Body of pancreas (tissue), 4 donors: Measurements from ENCODE around the gene CBL. TPM values are rescaled to one million over a fixed set of nuclear protein-coding genes. Genes with fewer than 3 reads are reported as not detected.

Experiments used
- ATAC-seq: fragments of 150-250 bp; one replicate; pipeline ENCODE4 v1.9.1; 2016
- DNase-seq, 4 donors: peaks; one replicate each; pipeline ENCODE4 v3.0.0-alpha.2; 2019
- H3K27ac ChIP-seq, 4 donors: fragments of 200-600 bp; sonication (generic); 1 replicate in 3 of 4; 2 replicates in 1 of 4; pipeline versions ENCODE4 v1.5.1 to v1.6.1; 2016 to 2019; ENCODE audit warnings: mild to moderate bottlenecking in 1 of 4, mixed read lengths in 1 of 4, moderate library complexity in 1 of 4
- H3K27me3 ChIP-seq, 2 donors: fragments of 200-600 bp; sonication (generic); one replicate each; pipeline ENCODE4 v1.6.0; 2016; ENCODE audit warnings: mild to moderate bottlenecking in 1 of 2
- H3K36me3 ChIP-seq, 2 donors: fragments of 200-600 bp; sonication (generic); replicated peaks in 1 of 2; 2 replicates each; pipeline ENCODE4 v1.5.1; 2016; ENCODE audit warnings: low read depth in 2 of 2; ENCODE audit not compliant: insufficient read depth in 1 of 2
- H3K4me1 ChIP-seq: fragments of 200-600 bp; sonication (generic); one replicate; pipeline ENCODE4 v1.6.0; 2016
- H3K4me3 ChIP-seq, 2 donors: fragments of 200-600 bp; sonication (generic); 1 replicate in 1 of 2; 2 replicates in 1 of 2; pipeline ENCODE4 v1.5.1; 2016 to 2019
- H3K9me3 ChIP-seq, 3 donors: fragments of 200-600 bp; sonication (generic); 1 replicate in 2 of 3; 2 replicates in 1 of 3; pipeline ENCODE4 v1.5.1; 2016
- POLR2A ChIP-seq, 3 donors: fragments of 450-650 bp; IDR thresholded peaks; one replicate each; pipeline ENCODE4 v1.6.1; 2016; ENCODE audit warnings: antibody characterized with exemption in 3 of 3, mild to moderate bottlenecking in 2 of 3
- WGBS, 2 donors: methylation state at CpG; one replicate each; pipeline ENCODE4 v1.1.5; 2017; 5-methylcytosine and 5-hydroxymethylcytosine counted together
- intact Hi-C: fragments of 100-400 bp; cut with DNase I; formaldehyde crosslinking; loops from one replicate; pipeline ENCODE4 v1.15.1; 2023
- total RNA-seq, 2 donors: library from RNA; depleted of rRNA; stranded (reverse); fragments of >200 nt; gene quantifications; one replicate each; pipeline ENCODE4 v1.1.0, GENCODE V29; 2016
- TF ChIP-seq, protein P1 (sequence below), 7 experiments: fragments of 450-650 bp in 4 of 7; fragments of 200-600 bp in 3 of 7; sonication (generic) in 3 of 7; IDR thresholded peaks; one replicate each; pipeline ENCODE4 v1.5.1; 2016 to 2019; ENCODE audit warnings: antibody characterized with exemption in 7 of 7

Gene CBL
- total RNA-seq, 2 donors from 2014 or later = 3.0 to 6.5 TPM

DNA sequence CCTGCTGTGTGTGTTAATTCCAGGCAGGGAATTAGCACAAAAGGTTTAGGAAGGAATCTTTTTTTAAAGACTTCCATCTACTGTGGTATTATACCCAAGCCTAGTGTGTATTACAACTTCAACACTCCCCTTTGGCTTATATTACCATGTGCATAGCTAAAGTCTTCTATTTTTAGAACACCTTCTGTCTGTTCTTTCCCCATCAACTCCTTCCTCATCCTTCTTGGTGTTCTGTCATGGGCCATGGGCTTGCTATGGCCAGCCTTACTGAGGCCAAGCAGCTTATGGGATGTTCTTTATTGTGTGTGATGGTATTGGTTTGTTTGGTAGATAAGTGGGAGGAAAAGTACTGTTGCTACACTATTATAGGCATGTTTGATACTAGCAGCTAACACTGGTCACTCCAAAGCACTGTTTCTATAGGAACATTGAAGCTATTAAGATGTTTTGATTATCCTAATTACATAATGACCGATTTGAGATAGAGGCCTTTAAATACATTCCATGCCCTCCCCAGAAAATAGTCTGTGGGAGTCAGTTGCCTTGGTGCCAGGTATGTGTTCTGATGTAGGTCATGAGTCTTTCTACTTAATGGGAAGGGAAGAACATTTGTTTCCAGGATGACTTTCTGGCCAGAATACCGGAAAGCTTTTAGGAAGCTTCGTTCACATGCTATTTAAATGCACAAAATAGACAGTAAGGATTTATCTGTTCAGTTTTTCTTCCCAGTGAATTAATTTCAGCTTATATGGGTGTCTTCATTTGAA, 94.2 kb downstream of the CBL start:
- intact Hi-C loops = no loop called here

DNA sequence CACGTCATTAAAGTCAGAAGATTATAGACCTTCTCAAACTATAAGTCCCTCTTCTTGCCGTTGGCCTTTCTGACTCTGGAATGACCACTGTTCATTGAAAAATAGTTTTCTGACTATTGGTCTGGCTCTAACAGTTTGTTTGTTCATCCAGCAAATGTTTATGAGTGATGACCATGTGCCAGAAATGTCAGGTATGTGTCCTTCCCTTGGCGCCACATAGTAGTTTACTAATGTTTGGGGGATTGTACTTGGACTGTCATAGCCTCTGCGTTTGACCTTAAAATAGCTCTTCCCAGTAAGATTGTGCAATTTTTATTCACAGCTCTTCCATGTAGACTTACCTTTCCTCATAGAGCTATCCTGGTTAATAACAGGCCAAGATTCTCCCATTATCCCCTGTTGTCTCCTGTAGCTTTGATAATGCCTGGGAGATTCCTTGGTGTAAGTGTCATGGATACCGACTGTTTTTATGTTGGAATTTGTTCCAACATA, 97.1 kb downstream of the CBL start:
- DNase-seq (no peak), ATAC-seq (no peak)
- H3K27ac ChIP-seq = no peak overlapping the region
- H3K27me3 ChIP-seq = no peaks in the 10 kb centered on the region
- intact Hi-C loops = no loop called here
- no peak for TF ChIP-seq POLR2A (IDR thresholded peaks at IDR 0.05)
- TF ChIP-seq, protein P1, sequence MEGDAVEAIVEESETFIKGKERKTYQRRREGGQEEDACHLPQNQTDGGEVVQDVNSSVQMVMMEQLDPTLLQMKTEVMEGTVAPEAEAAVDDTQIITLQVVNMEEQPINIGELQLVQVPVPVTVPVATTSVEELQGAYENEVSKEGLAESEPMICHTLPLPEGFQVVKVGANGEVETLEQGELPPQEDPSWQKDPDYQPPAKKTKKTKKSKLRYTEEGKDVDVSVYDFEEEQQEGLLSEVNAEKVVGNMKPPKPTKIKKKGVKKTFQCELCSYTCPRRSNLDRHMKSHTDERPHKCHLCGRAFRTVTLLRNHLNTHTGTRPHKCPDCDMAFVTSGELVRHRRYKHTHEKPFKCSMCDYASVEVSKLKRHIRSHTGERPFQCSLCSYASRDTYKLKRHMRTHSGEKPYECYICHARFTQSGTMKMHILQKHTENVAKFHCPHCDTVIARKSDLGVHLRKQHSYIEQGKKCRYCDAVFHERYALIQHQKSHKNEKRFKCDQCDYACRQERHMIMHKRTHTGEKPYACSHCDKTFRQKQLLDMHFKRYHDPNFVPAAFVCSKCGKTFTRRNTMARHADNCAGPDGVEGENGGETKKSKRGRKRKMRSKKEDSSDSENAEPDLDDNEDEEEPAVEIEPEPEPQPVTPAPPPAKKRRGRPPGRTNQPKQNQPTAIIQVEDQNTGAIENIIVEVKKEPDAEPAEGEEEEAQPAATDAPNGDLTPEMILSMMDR (IDR thresholded peaks at IDR 0.05) = no peak
- H3K4me1 ChIP-seq = peaks cover 2% of the 10 kb centered on the region
- WGBS, 2 donors = 88 to 90% methylated on average over 5 of the region's 5 CpGs
- H3K36me3 ChIP-seq = peaks cover 0 to 2% of the 10 kb centered on the region in 2 donors
- no peaks in the 10 kb centered on the region for H3K9me3 ChIP-seq
- H3K4me3 ChIP-seq = no peak overlapping the region

More for the DNA sequence above, 94.2 kb downstream of the CBL start:
- no peaks in the 10 kb centered on the region for H3K9me3 ChIP-seq
- TF ChIP-seq, protein P1 (IDR thresholded peaks at IDR 0.05) = no peak
- TF ChIP-seq POLR2A (IDR thresholded peaks at IDR 0.05) = no peak
- ATAC-seq = no peak
- DNase-seq = no peak
- peaks cover 7% of the 10 kb centered on the region for H3K4me1 ChIP-seq
- no peak overlapping the region for H3K4me3 ChIP-seq
- peaks cover 0 to 6% of the 10 kb centered on the region in 2 donors for H3K36me3 ChIP-seq
- no peak overlapping the region for H3K27ac ChIP-seq
- no peaks in the 10 kb centered on the region for H3K27me3 ChIP-seq
- 77 to 81% methylated on average over 3 of the region's 3 CpGs for WGBS, 2 donors

DNA sequence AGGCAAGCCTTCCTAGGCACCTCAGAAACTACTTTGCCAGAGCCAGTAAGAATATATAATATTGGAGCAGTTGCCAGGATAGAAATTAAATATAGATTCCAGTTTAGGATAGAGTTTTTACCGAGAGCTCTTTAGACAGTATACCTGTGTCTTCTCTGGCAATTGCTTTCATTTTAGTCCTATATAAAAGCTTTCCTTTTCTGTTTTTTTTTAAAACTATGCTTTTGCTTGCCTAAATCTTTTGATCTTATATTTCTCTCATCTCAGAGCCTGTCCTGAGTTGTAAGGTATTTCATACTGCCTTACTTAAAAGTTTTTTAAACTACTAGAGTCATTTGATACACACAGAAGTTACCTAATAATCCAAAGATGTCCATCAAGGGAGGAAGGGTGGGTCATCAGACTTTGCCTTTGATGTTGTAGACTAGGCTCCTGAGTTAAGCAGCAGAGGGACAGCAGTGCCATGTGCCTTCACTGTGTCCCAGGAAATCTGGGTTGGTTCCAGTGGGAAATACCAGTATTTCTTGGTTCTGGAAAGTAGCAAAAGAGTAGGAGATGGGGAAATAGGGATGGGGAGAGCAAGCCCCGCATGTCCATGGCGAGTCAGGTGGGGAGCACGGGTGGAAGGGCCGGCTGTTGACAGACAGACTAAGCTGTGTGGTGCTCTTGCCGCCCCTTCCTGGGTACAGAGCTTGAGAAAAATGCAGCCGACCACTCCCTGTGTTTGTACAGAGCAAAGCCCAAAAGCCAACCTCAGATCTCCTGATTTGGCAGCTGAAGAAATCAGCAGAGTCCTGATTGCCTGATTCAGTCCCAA, 99.6 kb downstream of the CBL start:
- 90 to 94% methylated on average over 7 of the region's 7 CpGs for WGBS, 2 donors
- ATAC-seq = no peak
- no peaks in the 10 kb centered on the region for H3K4me1 ChIP-seq

DNA sequence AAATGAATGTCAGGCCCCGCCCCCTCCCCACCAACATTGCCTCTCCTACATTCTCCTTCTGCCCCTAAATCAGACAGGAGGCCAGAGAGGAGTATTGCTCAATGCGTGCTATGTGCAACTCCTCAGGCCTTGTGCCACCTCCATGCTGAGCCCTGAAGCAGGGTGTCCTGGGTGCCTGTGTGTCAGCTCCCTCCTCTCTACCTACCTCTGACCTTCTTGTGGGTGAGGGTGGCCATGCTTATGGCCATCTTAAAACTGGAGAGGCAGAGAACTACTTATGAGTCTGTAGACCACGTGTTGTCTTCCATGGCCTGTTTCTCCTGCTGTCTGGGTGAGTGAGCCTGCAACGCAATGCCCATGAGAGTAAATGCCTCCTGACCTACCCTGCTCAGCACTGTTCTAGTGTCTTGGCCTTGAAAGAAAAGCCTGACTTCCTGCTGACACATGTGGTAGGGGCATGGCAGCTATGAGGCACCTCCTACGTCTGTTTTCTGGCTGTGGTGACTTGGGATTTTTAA, 100.3 kb downstream of the CBL start:
- intact Hi-C loops = no loop called here
- H3K4me3 ChIP-seq = no peak overlapping the region
- TF ChIP-seq, protein P1 (IDR thresholded peaks at IDR 0.05) = no peak
- no peak for TF ChIP-seq POLR2A (IDR thresholded peaks at IDR 0.05)
- no peak overlapping the region for H3K27ac ChIP-seq
- no peaks in the 10 kb centered on the region for H3K4me1 ChIP-seq
- H3K36me3 ChIP-seq = no peaks in the 10 kb centered on the region
- H3K9me3 ChIP-seq = no peaks in the 10 kb centered on the region
- DNase-seq (peak in 1 of 4 donors; percentile 13), ATAC-seq (peak; percentile 40)
- no peaks in the 10 kb centered on the region for H3K27me3 ChIP-seq
- WGBS, 2 donors = 69 to 78% methylated on average over 5 of the region's 5 CpGs

More for the DNA sequence above, 99.6 kb downstream of the CBL start:
- Histone ChIP-seq H3K9me3 (no peaks in the 10 kb centered on the region), H3K27me3 (no peaks in the 10 kb centered on the region), H3K36me3 (no peaks in the 10 kb centered on the region), H3K27ac (no peak overlapping the region), H3K4me3 (no peak overlapping the region)
- DNase-seq = no peak
- intact Hi-C loops = no loop called here
- TF ChIP-seq, protein P1 (IDR thresholded peaks at IDR 0.05) = no peak
- no peak for TF ChIP-seq POLR2A (IDR thresholded peaks at IDR 0.05)
